ENCODE measurements around the gene SLC38A10.

The SLC38A10 gene

GRCh38 chr17:81253358-81254131, 41.6 kb downstream of the SLC38A10 start:
- no peaks in the 10 kb centered on the region for H3K27me3 Mint-ChIP-seq
- DNase-seq (ENCODE audit: low spot score in 2 of 2): peak; percentile 40 to 54
- peaks cover 11% of the 10 kb centered on the region for H3K4me1 Mint-ChIP-seq
- peak; percentile 29 for ATAC-seq (replicated peaks; ENCODE audit: extremely low read depth, poor library complexity, severe bottlenecking)
- H3K27ac Mint-ChIP-seq (ENCODE audit: low read depth): peak overlapping the region; percentile 35
- H3K9me3 Mint-ChIP-seq: no peaks in the 10 kb centered on the region
- no peak overlapping the region for H3K4me3 Mint-ChIP-seq
- peaks cover 12% of the 10 kb centered on the region for H3K36me3 Mint-ChIP-seq (ENCODE audit: insufficient read depth)

- peaks cover 11% of the 10 kb centered on the region for H3K4me1 Mint-ChIP-seq
- H3K4me3 Mint-ChIP-seq: no peak overlapping the region
- DNase-seq (ENCODE audit: low spot score in 2 of 2) (no peak), ATAC-seq (replicated peaks; ENCODE audit: extremely low read depth, poor library complexity, severe bottlenecking) (no peak)
- H3K36me3 Mint-ChIP-seq (ENCODE audit: insufficient read depth): peaks cover 15% of the 10 kb centered on the region
- H3K9me3 Mint-ChIP-seq: no peaks in the 10 kb centered on the region
- no peaks in the 10 kb centered on the region for H3K27me3 Mint-ChIP-seq
- peak overlapping the region; percentile 35 for H3K27ac Mint-ChIP-seq (ENCODE audit: low read depth)
Observed at GRCh38 chr17:81252987-81253329, 42.1 kb downstream of the SLC38A10 start.

- Mint-ChIP-seq H3K9me3 (no peaks in the 10 kb centered on the region), H3K4me3 (no peak overlapping the region)
Observed at GRCh38 chr17:81252326-81252986, 42.7 kb downstream of the SLC38A10 start.

GRCh38 chr17:81251709-81252301, 43.3 kb downstream of the SLC38A10 start:
- no peaks in the 10 kb centered on the region for H3K9me3 Mint-ChIP-seq
- H3K27me3 Mint-ChIP-seq: no peaks in the 10 kb centered on the region
- H3K36me3 Mint-ChIP-seq (ENCODE audit: insufficient read depth): peaks cover 16% of the 10 kb centered on the region
- H3K4me1 Mint-ChIP-seq: peaks cover 11% of the 10 kb centered on the region
- H3K27ac Mint-ChIP-seq (ENCODE audit: low read depth): no peak overlapping the region
- DNase-seq (ENCODE audit: low spot score in 2 of 2) (no peak), ATAC-seq (replicated peaks; ENCODE audit: extremely low read depth, poor library complexity, severe bottlenecking) (peak; percentile 69)
- no peak overlapping the region for H3K4me3 Mint-ChIP-seq

More at GRCh38 chr17:81252326-81252986, 42.7 kb downstream of the SLC38A10 start:
- H3K27me3 Mint-ChIP-seq: no peaks in the 10 kb centered on the region
- DNase-seq (ENCODE audit: low spot score in 2 of 2) (no peak), ATAC-seq (replicated peaks; ENCODE audit: extremely low read depth, poor library complexity, severe bottlenecking) (no peak)
- peak overlapping the region; percentile 76 for H3K27ac Mint-ChIP-seq (ENCODE audit: low read depth)
- peaks cover 13% of the 10 kb centered on the region for H3K36me3 Mint-ChIP-seq (ENCODE audit: insufficient read depth)
- peaks cover 11% of the 10 kb centered on the region for H3K4me1 Mint-ChIP-seq

GRCh38 chr17:81251094-81251708, 43.9 kb downstream of the SLC38A10 start:
- DNase-seq (ENCODE audit: low spot score in 2 of 2) (no peak), ATAC-seq (replicated peaks; ENCODE audit: extremely low read depth, poor library complexity, severe bottlenecking) (peak; percentile 15)
- peaks cover 11% of the 10 kb centered on the region for H3K4me1 Mint-ChIP-seq
- no peaks in the 10 kb centered on the region for H3K27me3 Mint-ChIP-seq
- no peaks in the 10 kb centered on the region for H3K9me3 Mint-ChIP-seq
- H3K4me3 Mint-ChIP-seq: no peak overlapping the region
- peaks cover 16% of the 10 kb centered on the region for H3K36me3 Mint-ChIP-seq (ENCODE audit: insufficient read depth)
- H3K27ac Mint-ChIP-seq (ENCODE audit: low read depth): no peak overlapping the region

- Mint-ChIP-seq H3K9me3 (no peaks in the 10 kb centered on the region), H3K4me3 (no peak overlapping the region), H3K27ac (ENCODE audit: low read depth) (no peak overlapping the region), H3K4me1 (peaks cover 11% of the 10 kb centered on the region), H3K27me3 (no peaks in the 10 kb centered on the region), H3K36me3 (ENCODE audit: insufficient read depth) (peaks cover 16% of the 10 kb centered on the region)
- ATAC-seq (replicated peaks; ENCODE audit: extremely low read depth, poor library complexity, severe bottlenecking) (no peak), DNase-seq (ENCODE audit: low spot score in 2 of 2) (no peak)
Observed at GRCh38 chr17:81250286-81251093, 44.6 kb downstream of the SLC38A10 start.

- ATAC-seq (replicated peaks; ENCODE audit: extremely low read depth, poor library complexity, severe bottlenecking): no peak
- no peaks in the 10 kb centered on the region for H3K9me3 Mint-ChIP-seq
- peaks cover 17% of the 10 kb centered on the region for H3K36me3 Mint-ChIP-seq (ENCODE audit: insufficient read depth)
- H3K4me1 Mint-ChIP-seq: peaks cover 11% of the 10 kb centered on the region
- no peaks in the 10 kb centered on the region for H3K27me3 Mint-ChIP-seq
- no peak for DNase-seq (ENCODE audit: low spot score in 2 of 2)
- no peak overlapping the region for H3K27ac Mint-ChIP-seq (ENCODE audit: low read depth)
- H3K4me3 Mint-ChIP-seq: no peak overlapping the region
Observed at GRCh38 chr17:81249223-81250040, 45.7 kb downstream of the SLC38A10 start.

GRCh38 chr17:81248649-81249048, 46.5 kb downstream of the SLC38A10 start:
- H3K4me1 Mint-ChIP-seq: peaks cover 7% of the 10 kb centered on the region
- DNase-seq (ENCODE audit: low spot score in 2 of 2): no peak
- no peak overlapping the region for H3K4me3 Mint-ChIP-seq
- H3K27me3 Mint-ChIP-seq: no peaks in the 10 kb centered on the region
- no peaks in the 10 kb centered on the region for H3K9me3 Mint-ChIP-seq
- H3K36me3 Mint-ChIP-seq (ENCODE audit: insufficient read depth): peaks cover 17% of the 10 kb centered on the region
- no peak for ATAC-seq (replicated peaks; ENCODE audit: extremely low read depth, poor library complexity, severe bottlenecking)
- H3K27ac Mint-ChIP-seq (ENCODE audit: low read depth): no peak overlapping the region

- no peak overlapping the region for H3K27ac Mint-ChIP-seq (ENCODE audit: low read depth)
- peaks cover 14% of the 10 kb centered on the region for H3K36me3 Mint-ChIP-seq (ENCODE audit: insufficient read depth)
- no peaks in the 10 kb centered on the region for H3K27me3 Mint-ChIP-seq
- H3K4me1 Mint-ChIP-seq: peaks cover 1% of the 10 kb centered on the region
- DNase-seq (ENCODE audit: low spot score in 2 of 2) (no peak), ATAC-seq (replicated peaks; ENCODE audit: extremely low read depth, poor library complexity, severe bottlenecking) (no peak)
- no peaks in the 10 kb centered on the region for H3K9me3 Mint-ChIP-seq
- no peak overlapping the region for H3K4me3 Mint-ChIP-seq
Observed at GRCh38 chr17:81247339-81247990, 47.6 kb downstream of the SLC38A10 start.

- H3K4me3 Mint-ChIP-seq: no peak overlapping the region
- no peaks in the 10 kb centered on the region for H3K9me3 Mint-ChIP-seq
- H3K4me1 Mint-ChIP-seq: peaks cover 8% of the 10 kb centered on the region
- ATAC-seq (replicated peaks; ENCODE audit: extremely low read depth, poor library complexity, severe bottlenecking): no peak
- no peaks in the 10 kb centered on the region for H3K27me3 Mint-ChIP-seq
- no peak overlapping the region for H3K27ac Mint-ChIP-seq (ENCODE audit: low read depth)
- H3K36me3 Mint-ChIP-seq (ENCODE audit: insufficient read depth): peaks cover 16% of the 10 kb centered on the region
- DNase-seq (ENCODE audit: low spot score in 2 of 2): no peak
Observed at GRCh38 chr17:81246679-81247338, 48.3 kb downstream of the SLC38A10 start.

- ATAC-seq (replicated peaks; ENCODE audit: extremely low read depth, poor library complexity, severe bottlenecking): no peak
- Mint-ChIP-seq H3K9me3 (no peaks in the 10 kb centered on the region), H3K4me1 (peaks cover 11% of the 10 kb centered on the region), H3K27me3 (no peaks in the 10 kb centered on the region), H3K36me3 (ENCODE audit: insufficient read depth) (peaks cover 16% of the 10 kb centered on the region), H3K27ac (ENCODE audit: low read depth) (no peak overlapping the region), H3K4me3 (no peak overlapping the region)
- DNase-seq (ENCODE audit: low spot score in 2 of 2): no peak
Observed at GRCh38 chr17:81246343-81246670, 48.8 kb downstream of the SLC38A10 start.
